Measurements from ENCODE around the gene STRIP2. TPM values are rescaled to one million over a fixed set of nuclear protein-coding genes. Genes with fewer than 3 reads are reported as not detected.

STRIP2 gene
- total RNA-seq, 1 experiment from 2014 or later, result 5.1 TPM

- ATAC-seq (no peak), DNase-seq (ENCODE audit: low read depth, low spot score) (no peak)
- Histone ChIP-seq H3K36me3 (ENCODE audit: control insufficient read depth, insufficient read depth, low read length) (no peaks in the 10 kb centered on the region), H3K4me3 (ENCODE audit: low read depth in 2 of 2, low read length in 2 of 2) (no peak overlapping the region), H3K9me3 (ENCODE audit: control insufficient read depth, insufficient read depth, low read depth, low read length) (no peaks in the 10 kb centered on the region), H3K27me3 (ENCODE audit: control insufficient read depth, insufficient read depth, low read length) (no peaks in the 10 kb centered on the region), H3K27ac (ENCODE audit: low read length) (no peak overlapping the region), H3K4me1 (ENCODE audit: control insufficient read depth, insufficient read depth, low read length) (no peaks in the 10 kb centered on the region)
- TF ChIP-seq SIN3A (IDR thresholded peaks at IDR 0.05; ENCODE audit: borderline replicate concordance, insufficient read depth, low read depth, low read length) (no peak), TCF7L2 (IDR thresholded peaks at IDR 0.05; ENCODE audit: low read depth, low read length) (no peak), POLR2AphosphoS5 (IDR thresholded peaks at IDR 0.05; ENCODE audit: low read depth, low read length) (no peak), CTCF (IDR thresholded peaks at IDR 0.05) (no peak)
- TF ChIP-seq, protein P1, sequence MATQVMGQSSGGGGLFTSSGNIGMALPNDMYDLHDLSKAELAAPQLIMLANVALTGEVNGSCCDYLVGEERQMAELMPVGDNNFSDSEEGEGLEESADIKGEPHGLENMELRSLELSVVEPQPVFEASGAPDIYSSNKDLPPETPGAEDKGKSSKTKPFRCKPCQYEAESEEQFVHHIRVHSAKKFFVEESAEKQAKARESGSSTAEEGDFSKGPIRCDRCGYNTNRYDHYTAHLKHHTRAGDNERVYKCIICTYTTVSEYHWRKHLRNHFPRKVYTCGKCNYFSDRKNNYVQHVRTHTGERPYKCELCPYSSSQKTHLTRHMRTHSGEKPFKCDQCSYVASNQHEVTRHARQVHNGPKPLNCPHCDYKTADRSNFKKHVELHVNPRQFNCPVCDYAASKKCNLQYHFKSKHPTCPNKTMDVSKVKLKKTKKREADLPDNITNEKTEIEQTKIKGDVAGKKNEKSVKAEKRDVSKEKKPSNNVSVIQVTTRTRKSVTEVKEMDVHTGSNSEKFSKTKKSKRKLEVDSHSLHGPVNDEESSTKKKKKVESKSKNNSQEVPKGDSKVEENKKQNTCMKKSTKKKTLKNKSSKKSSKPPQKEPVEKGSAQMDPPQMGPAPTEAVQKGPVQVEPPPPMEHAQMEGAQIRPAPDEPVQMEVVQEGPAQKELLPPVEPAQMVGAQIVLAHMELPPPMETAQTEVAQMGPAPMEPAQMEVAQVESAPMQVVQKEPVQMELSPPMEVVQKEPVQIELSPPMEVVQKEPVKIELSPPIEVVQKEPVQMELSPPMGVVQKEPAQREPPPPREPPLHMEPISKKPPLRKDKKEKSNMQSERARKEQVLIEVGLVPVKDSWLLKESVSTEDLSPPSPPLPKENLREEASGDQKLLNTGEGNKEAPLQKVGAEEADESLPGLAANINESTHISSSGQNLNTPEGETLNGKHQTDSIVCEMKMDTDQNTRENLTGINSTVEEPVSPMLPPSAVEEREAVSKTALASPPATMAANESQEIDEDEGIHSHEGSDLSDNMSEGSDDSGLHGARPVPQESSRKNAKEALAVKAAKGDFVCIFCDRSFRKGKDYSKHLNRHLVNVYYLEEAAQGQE (IDR thresholded peaks at IDR 0.05; ENCODE audit: insufficient read depth in 1 of 2, low read depth in 2 of 2, low read length in 1 of 2), result no peak
- POLR2A ChIA-PET, result no interaction called here
- in situ Hi-C loops (cut with HindIII; ENCODE audit: low pct_unique_long_range_greater_than_20kb, low sequenced_read_pairs) (no loop called here), intact Hi-C loops (cut with micrococcal nuclease; ENCODE audit: unreplicated experiment) (no loop called here)
- BruUV-seq (replicated peaks), result no TSS peak
- CTCF ChIA-PET, result no interaction called here
Measured at GRCh38 chr7:129427526-129428045, 6.6 kb upstream of the STRIP2 start.

DNA sequence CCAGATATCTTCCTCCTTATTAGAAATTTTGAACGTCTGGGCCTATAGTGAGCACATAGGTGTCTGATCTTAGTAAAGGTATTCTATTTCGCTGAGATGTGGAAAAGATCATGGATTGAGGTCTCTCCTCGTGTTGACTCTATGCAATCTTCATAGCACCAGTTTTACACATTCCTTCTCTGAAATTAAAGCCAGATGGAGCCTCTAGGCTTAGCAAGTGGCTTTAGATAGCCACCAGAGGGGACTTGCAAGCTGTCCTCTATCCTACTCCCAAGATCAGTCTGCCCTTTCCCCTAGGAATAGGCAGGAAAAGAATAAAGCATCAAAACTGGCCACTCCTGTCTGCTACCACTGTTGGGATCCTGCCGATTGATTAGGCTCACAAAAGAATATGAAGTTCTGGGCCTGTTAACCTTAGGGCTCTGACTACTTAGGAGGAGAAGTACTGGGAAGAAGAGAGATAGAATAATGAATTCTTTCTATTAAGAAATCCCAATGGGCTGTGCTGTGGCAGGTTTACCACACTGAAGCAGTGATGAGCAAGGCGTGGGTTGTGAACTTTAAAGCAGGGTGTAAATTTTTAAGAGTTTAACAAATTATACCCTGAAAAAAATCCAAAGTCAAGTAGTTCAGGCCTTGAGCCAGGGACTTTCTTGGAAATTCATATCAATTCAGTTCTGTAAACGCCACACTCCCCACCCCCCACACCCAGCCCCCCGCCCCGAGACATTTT is 2.2 kb upstream of the STRIP2 start:
- ATAC-seq (no peak), DNase-seq (ENCODE audit: low read depth, low spot score) (no peak)
- TF ChIP-seq POLR2AphosphoS5 (IDR thresholded peaks at IDR 0.05; ENCODE audit: low read depth, low read length) (no peak), CTCF (IDR thresholded peaks at IDR 0.05) (no peak), SIN3A (IDR thresholded peaks at IDR 0.05; ENCODE audit: borderline replicate concordance, insufficient read depth, low read depth, low read length) (no peak), TCF7L2 (IDR thresholded peaks at IDR 0.05; ENCODE audit: low read depth, low read length) (no peak)
- TF ChIP-seq, protein P1 (IDR thresholded peaks at IDR 0.05; ENCODE audit: insufficient read depth in 1 of 2, low read depth in 2 of 2, low read length in 1 of 2), result no peak
- no TSS peak for BruUV-seq (replicated peaks)
- Histone ChIP-seq H3K4me3 (ENCODE audit: low read depth in 2 of 2, low read length in 2 of 2) (no peak overlapping the region), H3K9me3 (ENCODE audit: control insufficient read depth, insufficient read depth, low read depth, low read length) (no peaks in the 10 kb centered on the region), H3K27ac (ENCODE audit: low read length) (no peak overlapping the region), H3K27me3 (ENCODE audit: control insufficient read depth, insufficient read depth, low read length) (peaks cover 6% of the 10 kb centered on the region; the same call in 1 of the 2 replicates), H3K4me1 (ENCODE audit: control insufficient read depth, insufficient read depth, low read length) (peaks cover 4% of the 10 kb centered on the region; the same call in 1 of the 2 replicates), H3K36me3 (ENCODE audit: control insufficient read depth, insufficient read depth, low read length) (no peaks in the 10 kb centered on the region)
- CTCF ChIA-PET, result no interaction called here
- POLR2A ChIA-PET, result no interaction called here
- in situ Hi-C loops (cut with HindIII; ENCODE audit: low pct_unique_long_range_greater_than_20kb, low sequenced_read_pairs), result no loop called here
- intact Hi-C loops (cut with micrococcal nuclease; ENCODE audit: unreplicated experiment), result loop anchor here (1.0 kb wide), 1 partner anchor 28 kb away; no protein-coding TSS in a partner anchor

Measured in Panc1 (cell line).